Measurements from ENCODE around the gene KATNAL2. TPM values are rescaled to one million over a fixed set of nuclear protein-coding genes. Genes with fewer than 3 reads are reported as not detected.

KATNAL2 gene
- total RNA-seq, 2 donors from 2014 or later, result 2.2 to 3.7 TPM

GRCh38 chr18:47151439-47151838, 234.0 kb downstream of the KATNAL2 start:
- Histone ChIP-seq H3K4me3 (no peak overlapping the region), H3K9me3 (no peaks in the 10 kb centered on the region)

More at GRCh38 chr18:47151439-47151838, 234.0 kb downstream of the KATNAL2 start:
- Histone ChIP-seq H3K27me3 (no peaks in the 10 kb centered on the region), H3K4me1 (peaks cover 0 to 22% of the 10 kb centered on the region in 2 donors), H3K36me3 (no peaks in the 10 kb centered on the region), H3K27ac (peak overlapping the region; percentile 92 to 96)
- no peak for DNase-seq (ENCODE audit: low spot score)
- no peak for TF ChIP-seq CTCF (IDR thresholded peaks at IDR 0.05)

Other genes with a start within 250 kb of the KATNAL2 start
- gene ST8SIA5, start 160.5 kb upstream of the KATNAL2 start, total RNA-seq, result 1 to 10 TPM; 5.9 to 6.7 TPM
- gene PIAS2, start 95 bp upstream of the KATNAL2 start, total RNA-seq, result 10 to 100 TPM; 14.3 to 14.9 TPM
- not detected for gene ELOA2, start 118.0 kb downstream of the KATNAL2 start, total RNA-seq
- gene HDHD2, start 232.9 kb downstream of the KATNAL2 start, total RNA-seq, result 10 to 100 TPM; 15.7 to 36.0 TPM

All from right atrium auricular region (tissue), 2 donors.